B cell (primary cell): ENCODE results near the gene SEMA3E. TPM values are rescaled to one million over a fixed set of nuclear protein-coding genes. Genes with fewer than 3 reads are reported as not detected.

Source experiments
- ATAC-seq: fragments of 200-7000 bp; cut with Tn5 transposase; one replicate; pipeline ENCODE4 v1.10.0; 2021; ENCODE audit warnings: low read depth, mild to moderate bottlenecking, moderate number of reproducible peaks, moderate library complexity
- CTCF ChIA-PET: fragments of 350-600 bp; sonication (Branson Sonifier 250); formaldehyde crosslinking; loops from one replicate; lab custom pipeline; 2021; ENCODE audit warnings: antibody characterized with exemption, inconsistent platforms; lab: Charles Lee
- POLR2A ChIA-PET: fragments of 350-600 bp; sonication (Branson Sonifier 250); formaldehyde crosslinking; loops from one replicate; lab custom pipeline; 2021; ENCODE audit warnings: antibody characterized with exemption; lab: Charles Lee
- DNase-seq: peaks from one replicate; pipeline ENCODE4 v3.0.0; 2013
- H2AFZ ChIP-seq: 2 replicates; pipeline ENCODE4 v1.6.1; 2012; ENCODE audit warnings: mild to moderate bottlenecking, low read depth, low read length; ENCODE audit not compliant: insufficient read depth, poor library complexity, severe bottlenecking
- H3K27ac ChIP-seq, 2 donors: 1 replicate in 1 of 2; 2 replicates in 1 of 2; pipeline ENCODE4 v1.5.1; 2012 to 2013; ENCODE audit warnings: low read length in 2 of 2, mild to moderate bottlenecking in 2 of 2, moderate library complexity in 1 of 2
- H3K27me3 ChIP-seq, 4 experiments: fragments of 200-600 bp in 1 of 4; sonication (generic) in 1 of 4; replicated peaks in 1 of 4; 1 replicate in 2 of 4; 2 replicates in 2 of 4; pipeline versions ENCODE4 v1.6.1 to v1.7.0; 2013 to 2016; ENCODE audit warnings: low read length in 3 of 4, mild to moderate bottlenecking in 2 of 4, mixed read lengths in 1 of 4, moderate library complexity in 1 of 4; ENCODE audit not compliant: insufficient read depth in 4 of 4, control insufficient read depth in 3 of 4; ENCODE audit errors: control extremely low read depth in 1 of 4
- H3K36me3 ChIP-seq, 2 experiments: replicated peaks in 1 of 2; 1 replicate in 1 of 2; 2 replicates in 1 of 2; pipeline versions ENCODE4 v1.6.1 to v1.7.1; 2013; ENCODE audit warnings: low read length in 1 of 2; ENCODE audit not compliant: insufficient read depth in 2 of 2, control insufficient read depth in 1 of 2; ENCODE audit errors: control extremely low read depth in 1 of 2, extremely low read depth in 1 of 2
- H3K4me1 ChIP-seq, 2 donors: fragments of 200-600 bp in 1 of 2; sonication (generic) in 1 of 2; 1 replicate in 1 of 2; 2 replicates in 1 of 2; pipeline versions ENCODE4 v1.5.1 to v1.6.1; 2013 to 2017; ENCODE audit warnings: low read length in 2 of 2; ENCODE audit not compliant: control insufficient read depth in 2 of 2, insufficient read depth in 2 of 2
- H3K4me2 ChIP-seq: replicated peaks from 2 replicates; pipeline ENCODE3; 2012; ENCODE audit warnings: mild to moderate bottlenecking, low read depth, low read length; ENCODE audit not compliant: poor library complexity, severe bottlenecking
- H3K4me3 ChIP-seq, 5 experiments: fragments of 200-600 bp in 1 of 5; sonication (generic) in 1 of 5; 1 replicate in 3 of 5; 2 replicates in 2 of 5; pipeline versions ENCODE4 v1.5.1 to v1.7.0; 2011 to 2016; ENCODE audit warnings: low read length in 4 of 5, mild to moderate bottlenecking in 4 of 5, low read depth in 2 of 5, control low read depth in 1 of 5, moderate library complexity in 1 of 5; ENCODE audit not compliant: insufficient read depth in 1 of 5; ENCODE audit errors: control extremely low read depth in 1 of 5, extremely low read depth in 1 of 5
- H3K79me2 ChIP-seq: fragments of 200-600 bp; sonication (generic); one replicate; pipeline ENCODE4 v1.6.0; 2016; ENCODE audit warnings: low read length; ENCODE audit not compliant: control insufficient read depth, insufficient read depth
- H3K9ac ChIP-seq: fragments of 200-600 bp; sonication (generic); 2 replicates; pipeline ENCODE4 v1.6.1; 2017; ENCODE audit warnings: mild to moderate bottlenecking, low read length, moderate library complexity
- H3K9me3 ChIP-seq, 3 donors: one replicate each; pipeline versions ENCODE4 v1.6.1 to v1.7.1; 2013; ENCODE audit warnings: low read length in 2 of 3; ENCODE audit not compliant: control insufficient read depth in 2 of 3, insufficient read depth in 1 of 3; ENCODE audit errors: control extremely low read depth in 1 of 3
- H4K20me1 ChIP-seq: 2 replicates; pipeline ENCODE4 v1.6.0; 2012; ENCODE audit warnings: mild to moderate bottlenecking, low read length; ENCODE audit not compliant: insufficient read depth, control insufficient read depth, poor library complexity, severe bottlenecking
- H3K27ac Mint-ChIP-seq: one replicate; pipeline ENCODE4 v1.8.0; 2021; ENCODE audit warnings: mixed read lengths
- H3K27me3 Mint-ChIP-seq: one replicate; pipeline ENCODE4 v1.8.0; 2021; ENCODE audit warnings: mixed read lengths
- H3K4me1 Mint-ChIP-seq: one replicate; pipeline ENCODE4 v1.8.0; 2021; ENCODE audit warnings: mixed read lengths
- H3K4me3 Mint-ChIP-seq: one replicate; pipeline ENCODE4 v1.8.0; 2021; ENCODE audit warnings: mixed read lengths
- H3K9me3 Mint-ChIP-seq: one replicate; pipeline ENCODE4 v1.8.0; 2022; ENCODE audit warnings: mixed read lengths; ENCODE audit not compliant: insufficient read depth
- CTCF ChIP-seq: fragments of 200-600 bp; IDR thresholded peaks from one replicate; pipeline ENCODE4 v1.8.0; 2022; ENCODE audit warnings: antibody characterized with exemption, mild to moderate bottlenecking
- EZH2 ChIP-seq: IDR thresholded peaks from 2 replicates; pipeline ENCODE4 v1.6.1; 2012; ENCODE audit warnings: borderline replicate concordance, low read depth, mild to moderate bottlenecking, moderate library complexity, low read length; ENCODE audit not compliant: insufficient read depth, poor library complexity, severe bottlenecking
- WGBS: methylation state at CpG from one replicate; pipeline ENCODE4 v1.1.5; 2013; ENCODE audit warnings: missing lambda C conversion rate; ENCODE audit not compliant: insufficient coverage; 5-methylcytosine and 5-hydroxymethylcytosine counted together
- intact Hi-C: fragments of 100-400 bp; cut with micrococcal nuclease; formaldehyde crosslinking; loops from one replicate; pipeline ENCODE4 v1.10.0; 2022
- polyA plus RNA-seq: library from polyadenylated mRNA; depleted of rRNA; stranded (reverse); fragments of >200 nt; gene quantifications from 2 replicates; pipeline ENCODE4 v1.2.3, GENCODE V29; 2012
- small RNA-seq: library from RNA; depleted of rRNA; stranded (forward); fragments of <200 nt; gene quantifications from one replicate; pipeline ENCODE3, GENCODE V24; 2012; ENCODE audit warnings: low replicate concordance, low read depth; ENCODE audit not compliant: insufficient read length
- total RNA-seq, 2 donors: library from RNA; stranded (reverse); fragments of 120-200 nt in 1 of 2; gene quantifications; 1 replicate in 1 of 2; 2 replicates in 1 of 2; pipeline versions ENCODE4 v1.2.3 to v1.2.4, GENCODE V29; 2013 to 2022

The SEMA3E gene
- total and polyA plus RNA-seq, 2 donors (not counting 1 experiment from before 2014, with no cell fraction given) = not detected

- ChIA-PET POLR2A (no interaction called here), CTCF (no interaction called here)
- no CpG with 5 or more reads among the region's 1 CpG for WGBS
- Mint-ChIP-seq H3K4me3 (no peak overlapping the region), H3K4me1 (no peaks in the 10 kb centered on the region), H3K27me3 (no peaks in the 10 kb centered on the region), H3K27ac (no peak overlapping the region), H3K9me3 (no peaks in the 10 kb centered on the region)
- Histone ChIP-seq H4K20me1 (no peaks in the 10 kb centered on the region), H3K4me3 (no peak overlapping the region), H3K4me1 (no peaks in the 10 kb centered on the region), H3K27me3 (no peaks in the 10 kb centered on the region), H3K9ac (no peak overlapping the region), H3K4me2 (no peak overlapping the region), H2AFZ (no peak overlapping the region), H3K9me3 (no peaks in the 10 kb centered on the region), H3K27ac (no peak overlapping the region), H3K36me3 (no peaks in the 10 kb centered on the region), H3K79me2 (no peaks in the 10 kb centered on the region)
- DNase-seq (no peak), ATAC-seq (no peak)
- TF ChIP-seq CTCF (no peak), EZH2 (no peak)
- intact Hi-C loops = no loop called here
Observed at GRCh38 chr7:83313931-83314330, 335.0 kb downstream of the SEMA3E start.

Small RNA genes within 50 kb of the gene (small RNA-seq; reads per million reads assigned to genes)
- gene AC079987.1 = not detected
